NCI-H2107 treated with DMSO at 0.1 percent for 48 hours (cell line): Measurements from ENCODE around the gene PIK3CB.
"Not testable (repeated sequence)": the region's sequence is repeated elsewhere in the genome, so short reads cannot be mapped to it uniquely, and the experiment has no call there.

Source experiments
- DNase-seq: peaks from one replicate; lab custom pipeline; 2025; ENCODE audit not compliant: unreplicated experiment; lab: John Stamatoyannopoulos, UW

PIK3CB gene

GRCh38 chr3:138809500-138810256 lies 25.1 kb downstream of the PIK3CB start:
- no peak for DNase-seq

- DNase-seq = no peak
These were observed 28.2 kb downstream of the PIK3CB start for GRCh38 chr3:138806376-138807080.

GRCh38 chr3:138803006-138803653 lies 31.6 kb downstream of the PIK3CB start:
- no peak for DNase-seq

GRCh38 chr3:138802223-138802622 lies 32.5 kb downstream of the PIK3CB start:
- not testable (repeated sequence) for DNase-seq

GRCh38 chr3:138801792-138802191 lies 32.9 kb downstream of the PIK3CB start:
- no peak for DNase-seq

GRCh38 chr3:138800248-138800647 lies 34.5 kb downstream of the PIK3CB start:
- no peak for DNase-seq

GRCh38 chr3:138799822-138800221 lies 34.9 kb downstream of the PIK3CB start:
- no peak for DNase-seq

GRCh38 chr3:138797508-138798038 lies 37.2 kb downstream of the PIK3CB start:
- DNase-seq = no peak

GRCh38 chr3:138796761-138797160 lies 38.0 kb downstream of the PIK3CB start:
- DNase-seq = no peak

- no peak for DNase-seq
These were observed 47.9 kb downstream of the PIK3CB start for GRCh38 chr3:138786788-138787271.

- DNase-seq = no peak
These were observed 48.8 kb downstream of the PIK3CB start for GRCh38 chr3:138785951-138786350.

- DNase-seq = not testable (repeated sequence)
These were observed 49.3 kb downstream of the PIK3CB start for GRCh38 chr3:138785362-138785857.

- no peak for DNase-seq
These were observed 52.0 kb downstream of the PIK3CB start for GRCh38 chr3:138782755-138783154.

- no peak for DNase-seq
These were observed 53.7 kb downstream of the PIK3CB start for GRCh38 chr3:138781012-138781470.

GRCh38 chr3:138778643-138779042 lies 56.1 kb downstream of the PIK3CB start:
- DNase-seq = no peak

GRCh38 chr3:138776961-138777360 lies 57.8 kb downstream of the PIK3CB start:
- no peak for DNase-seq

GRCh38 chr3:138775254-138775595 lies 59.5 kb downstream of the PIK3CB start:
- DNase-seq = no peak

- DNase-seq = peak; percentile 98
These were observed 60.0 kb downstream of the PIK3CB start for GRCh38 chr3:138774529-138775253.

- no peak for DNase-seq
These were observed 63.1 kb downstream of the PIK3CB start for GRCh38 chr3:138771585-138771984.

- DNase-seq = no peak
These were observed 65.1 kb downstream of the PIK3CB start for GRCh38 chr3:138769616-138770015.

- DNase-seq = no peak
These were observed 65.8 kb downstream of the PIK3CB start for GRCh38 chr3:138768946-138769345.
